ENCODE results near the gene TSPAN5.

Gene TSPAN5

DNA sequence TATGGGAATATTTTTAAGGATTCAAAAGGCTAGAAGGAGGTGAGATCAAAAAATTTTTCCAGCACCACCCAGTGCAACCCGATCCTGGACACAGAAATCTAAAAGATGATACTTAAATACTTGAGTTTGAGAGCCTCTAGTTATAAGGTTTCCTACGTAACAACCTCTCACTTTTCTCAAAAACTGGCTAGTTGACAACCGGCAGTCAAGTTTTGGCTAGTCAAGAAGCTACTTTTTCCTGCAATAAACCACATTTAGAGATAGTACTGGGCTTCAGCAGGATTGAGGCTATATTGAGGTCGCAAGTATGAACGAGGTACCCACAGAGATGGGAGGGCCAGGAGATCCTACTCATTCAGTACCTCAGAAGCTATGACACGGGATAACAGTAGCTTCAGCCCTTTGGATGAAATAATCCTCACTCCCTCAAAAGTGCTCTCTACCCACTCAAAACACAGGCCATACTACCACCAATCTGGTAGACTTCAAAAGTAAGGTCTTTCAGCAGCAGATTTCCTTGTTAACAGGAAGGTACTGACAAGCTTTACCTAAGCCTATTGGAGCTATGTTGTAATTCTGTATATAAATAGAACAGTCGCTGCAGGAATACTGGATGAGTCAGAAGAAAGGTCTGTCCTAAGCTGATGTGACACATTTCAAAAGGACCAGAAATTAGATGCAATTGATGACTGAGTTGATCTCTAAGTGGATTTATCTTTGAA is 1.5 kb upstream of the TSPAN5 start:
- H3K4me3 ChIP-seq (replicated peaks; ENCODE audit: low read depth, low read length): peak overlapping the region; percentile 80
- TF ChIP-seq, protein P1, sequence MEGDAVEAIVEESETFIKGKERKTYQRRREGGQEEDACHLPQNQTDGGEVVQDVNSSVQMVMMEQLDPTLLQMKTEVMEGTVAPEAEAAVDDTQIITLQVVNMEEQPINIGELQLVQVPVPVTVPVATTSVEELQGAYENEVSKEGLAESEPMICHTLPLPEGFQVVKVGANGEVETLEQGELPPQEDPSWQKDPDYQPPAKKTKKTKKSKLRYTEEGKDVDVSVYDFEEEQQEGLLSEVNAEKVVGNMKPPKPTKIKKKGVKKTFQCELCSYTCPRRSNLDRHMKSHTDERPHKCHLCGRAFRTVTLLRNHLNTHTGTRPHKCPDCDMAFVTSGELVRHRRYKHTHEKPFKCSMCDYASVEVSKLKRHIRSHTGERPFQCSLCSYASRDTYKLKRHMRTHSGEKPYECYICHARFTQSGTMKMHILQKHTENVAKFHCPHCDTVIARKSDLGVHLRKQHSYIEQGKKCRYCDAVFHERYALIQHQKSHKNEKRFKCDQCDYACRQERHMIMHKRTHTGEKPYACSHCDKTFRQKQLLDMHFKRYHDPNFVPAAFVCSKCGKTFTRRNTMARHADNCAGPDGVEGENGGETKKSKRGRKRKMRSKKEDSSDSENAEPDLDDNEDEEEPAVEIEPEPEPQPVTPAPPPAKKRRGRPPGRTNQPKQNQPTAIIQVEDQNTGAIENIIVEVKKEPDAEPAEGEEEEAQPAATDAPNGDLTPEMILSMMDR (IDR thresholded peaks at IDR 0.05; ENCODE audit: low read length, missing control alignments): no peak
- DNase-seq (ENCODE audit: low read depth): peak; percentile 47

DNA sequence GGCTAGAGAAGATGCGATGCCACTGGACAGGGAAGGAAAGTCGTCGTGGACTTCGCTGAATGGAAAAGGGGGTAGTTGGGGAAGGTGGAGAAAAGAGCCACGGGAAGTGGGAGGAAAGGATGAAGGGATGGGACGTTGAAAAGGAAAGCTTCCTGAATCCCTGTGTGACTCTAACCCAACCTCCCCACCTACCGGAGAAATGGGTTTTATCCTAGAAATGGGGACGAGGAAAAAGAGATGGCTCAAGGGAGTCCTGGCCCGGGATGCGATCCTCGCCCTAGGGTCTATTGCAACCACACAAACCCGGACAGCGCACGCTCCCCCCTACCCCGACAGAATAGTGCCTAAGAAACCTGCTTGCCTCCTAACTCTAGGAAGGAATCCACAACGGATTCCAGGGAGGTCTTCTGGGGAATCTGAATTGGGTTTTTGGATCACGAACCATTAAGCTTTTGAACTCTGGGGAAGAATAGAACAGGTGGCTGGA is 738 bp upstream of the TSPAN5 start:
- peak; percentile 54 for DNase-seq (ENCODE audit: low read depth)
- TF ChIP-seq, protein P1 (IDR thresholded peaks at IDR 0.05; ENCODE audit: low read length, missing control alignments): peak; percentile 15
- H3K4me3 ChIP-seq (replicated peaks; ENCODE audit: low read depth, low read length): peak overlapping the region; percentile 80

DNA sequence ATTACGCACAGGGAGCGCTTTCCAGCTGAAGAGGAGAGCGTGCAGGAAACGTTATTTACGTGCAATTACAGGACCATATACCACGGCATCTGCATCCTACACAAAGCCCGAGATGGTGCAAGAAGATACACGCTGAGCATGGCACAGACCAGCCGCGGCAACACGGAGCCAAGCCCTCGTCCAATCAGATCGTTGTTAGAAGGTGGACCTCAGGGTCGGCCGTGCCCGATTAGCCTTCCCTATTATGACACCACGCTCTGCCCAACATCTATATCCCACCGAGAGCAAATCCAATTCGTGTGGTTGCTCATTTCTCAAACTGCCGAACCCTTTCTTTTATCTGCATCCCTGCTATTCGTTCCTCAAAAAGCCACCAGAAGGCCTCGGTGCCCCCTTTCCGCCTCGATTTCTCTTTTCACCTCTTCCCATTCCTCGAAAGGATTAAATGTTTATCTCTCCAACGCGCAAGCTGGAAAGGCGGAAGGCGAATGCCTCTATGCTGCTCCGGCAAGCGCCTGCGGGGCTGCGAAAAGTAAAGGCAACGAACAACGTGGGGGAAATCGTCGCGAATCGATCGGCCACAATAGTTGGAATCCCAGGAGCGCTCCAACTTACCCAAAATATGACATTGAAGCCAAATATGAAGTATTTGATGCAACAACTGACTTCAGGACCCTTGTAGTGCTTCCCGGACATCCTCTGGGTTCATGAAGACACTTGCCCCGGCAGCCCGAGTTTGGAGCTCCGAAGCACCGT is 702 bp downstream of the TSPAN5 start:
- peak; percentile 77 for DNase-seq (ENCODE audit: low read depth)
- TF ChIP-seq, protein P1 (IDR thresholded peaks at IDR 0.05; ENCODE audit: low read length, missing control alignments): no peak
- H3K4me3 ChIP-seq (replicated peaks; ENCODE audit: low read depth, low read length): peak overlapping the region; percentile 92

DNA sequence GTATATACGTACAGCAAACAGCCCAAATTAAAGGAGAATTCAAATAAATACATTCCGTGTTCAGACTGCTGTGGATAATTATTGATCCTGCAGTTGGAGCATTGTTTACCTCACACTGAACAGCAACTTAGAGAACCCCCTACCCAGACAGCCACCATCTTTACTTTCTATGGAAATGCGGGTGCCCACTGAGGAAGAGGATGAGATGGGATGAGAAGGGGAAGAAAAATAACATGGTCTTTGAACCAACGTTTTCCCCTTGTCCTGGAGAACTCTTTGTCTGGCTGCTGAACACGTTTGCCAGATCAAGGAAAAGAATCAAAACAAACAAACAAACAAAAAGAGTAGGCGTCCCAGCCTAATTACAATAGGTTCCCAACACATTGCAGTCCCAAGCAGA is 1.5 kb downstream of the TSPAN5 start:
- DNase-seq (ENCODE audit: low read depth): no peak
- TF ChIP-seq, protein P1 (IDR thresholded peaks at IDR 0.05; ENCODE audit: low read length, missing control alignments): no peak
- H3K4me3 ChIP-seq (replicated peaks; ENCODE audit: low read depth, low read length): peak overlapping the region; percentile 92

DNA sequence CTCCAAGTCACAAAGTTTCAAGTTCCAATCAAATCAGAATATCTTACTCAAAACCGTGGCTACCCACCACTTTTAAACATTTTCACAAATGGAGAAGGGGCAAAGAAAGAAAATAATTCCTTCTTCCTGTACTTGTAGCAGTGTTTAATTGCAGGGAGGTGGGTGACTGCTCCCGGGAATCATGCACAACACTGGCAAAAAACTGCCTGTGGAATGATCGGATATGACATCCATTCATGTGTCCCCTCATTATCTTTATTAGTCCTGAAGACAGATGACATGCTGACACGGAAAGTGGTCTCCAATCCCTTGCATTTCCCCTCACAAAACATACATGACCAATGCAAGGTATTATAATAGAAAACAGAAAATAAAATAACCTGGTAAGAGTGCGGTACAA is 2.0 kb downstream of the TSPAN5 start:
- H3K4me3 ChIP-seq (replicated peaks; ENCODE audit: low read depth, low read length): peak overlapping the region; percentile 92
- no peak for DNase-seq (ENCODE audit: low read depth)
- TF ChIP-seq, protein P1 (IDR thresholded peaks at IDR 0.05; ENCODE audit: low read length, missing control alignments): no peak

DNA sequence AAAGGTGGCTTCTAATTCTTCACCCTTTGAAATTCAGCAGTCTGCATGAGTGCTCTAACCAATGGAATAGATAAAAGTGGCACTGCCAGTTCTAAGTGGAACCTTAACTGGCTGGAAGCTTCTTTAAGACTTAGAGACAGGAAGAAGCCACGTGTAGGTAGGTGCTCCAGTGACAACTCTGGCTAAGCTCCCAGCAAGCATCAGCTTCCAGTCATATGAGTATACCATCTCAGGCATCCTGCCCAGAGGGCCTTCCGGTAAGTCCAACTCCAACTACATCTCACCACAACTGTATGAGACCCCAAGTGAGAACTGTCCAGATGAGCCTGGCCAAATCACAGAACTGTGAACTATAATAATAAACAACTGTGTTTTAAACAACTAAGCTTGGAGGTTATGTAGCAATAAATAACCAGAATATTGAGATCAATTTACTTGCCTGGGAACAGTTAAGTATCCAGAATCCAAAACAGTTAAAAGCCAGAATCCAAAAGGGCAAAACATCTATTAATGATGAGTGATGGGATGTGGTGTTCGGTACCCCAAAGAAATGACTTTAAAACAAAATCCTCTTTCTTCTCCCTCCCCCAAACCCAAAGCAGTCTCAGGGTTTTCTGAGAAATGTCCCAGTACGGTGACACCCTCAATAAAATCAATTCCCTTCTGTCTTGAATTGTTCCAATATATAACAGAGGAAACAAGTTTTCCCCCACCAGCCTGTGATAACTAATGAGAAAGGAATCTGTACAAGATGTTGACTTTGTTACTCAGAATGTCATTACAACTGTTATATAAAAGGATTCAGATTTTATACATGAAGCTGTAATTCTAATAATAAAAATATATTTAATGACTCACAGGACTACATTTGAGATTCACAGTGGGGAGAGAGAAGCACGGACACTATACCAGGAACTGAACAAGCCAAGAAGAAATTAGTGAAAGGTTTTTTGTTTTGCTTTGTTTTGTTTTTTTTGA is 4.2 kb downstream of the TSPAN5 start:
- peak; percentile 85 for DNase-seq (ENCODE audit: low read depth)
- peak overlapping the region; percentile 4 for H3K4me3 ChIP-seq (replicated peaks; ENCODE audit: low read depth, low read length)
- TF ChIP-seq, protein P1 (IDR thresholded peaks at IDR 0.05; ENCODE audit: low read length, missing control alignments): no peak

Data from fibroblast of pulmonary artery (primary cell).